ENCODE results near the gene TPM2.

DNA sequence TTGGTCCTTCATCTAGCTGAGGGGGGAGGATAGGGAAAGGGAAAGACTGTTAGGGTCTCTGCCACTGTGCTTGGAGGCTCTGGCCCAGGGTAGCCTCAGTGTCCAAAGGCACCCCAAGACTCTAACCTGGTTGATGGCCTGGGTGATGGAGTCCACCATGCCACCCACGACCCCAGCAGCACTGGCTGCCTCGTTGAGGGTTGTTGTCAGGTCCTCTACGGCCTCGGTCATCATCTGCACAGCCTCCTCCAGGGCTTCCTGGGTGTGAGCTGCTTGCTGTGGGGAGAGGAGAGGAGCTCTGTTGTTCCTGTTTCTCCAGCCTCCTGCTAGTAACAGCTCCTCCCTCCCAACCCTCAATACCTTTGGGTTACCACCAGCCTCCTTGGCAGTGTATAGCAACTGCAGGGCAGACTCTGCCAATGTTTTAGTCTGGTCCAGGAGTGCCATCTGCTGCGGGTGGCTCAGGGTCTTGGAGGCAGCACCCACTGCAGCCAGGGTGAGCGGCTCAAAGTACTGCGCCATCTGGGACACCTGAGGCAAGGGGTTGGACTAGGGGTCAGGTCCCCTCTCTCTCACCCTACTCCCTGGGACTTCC, 16.2 kb upstream of the TPM2 start:
- TF ChIP-seq, protein P1, sequence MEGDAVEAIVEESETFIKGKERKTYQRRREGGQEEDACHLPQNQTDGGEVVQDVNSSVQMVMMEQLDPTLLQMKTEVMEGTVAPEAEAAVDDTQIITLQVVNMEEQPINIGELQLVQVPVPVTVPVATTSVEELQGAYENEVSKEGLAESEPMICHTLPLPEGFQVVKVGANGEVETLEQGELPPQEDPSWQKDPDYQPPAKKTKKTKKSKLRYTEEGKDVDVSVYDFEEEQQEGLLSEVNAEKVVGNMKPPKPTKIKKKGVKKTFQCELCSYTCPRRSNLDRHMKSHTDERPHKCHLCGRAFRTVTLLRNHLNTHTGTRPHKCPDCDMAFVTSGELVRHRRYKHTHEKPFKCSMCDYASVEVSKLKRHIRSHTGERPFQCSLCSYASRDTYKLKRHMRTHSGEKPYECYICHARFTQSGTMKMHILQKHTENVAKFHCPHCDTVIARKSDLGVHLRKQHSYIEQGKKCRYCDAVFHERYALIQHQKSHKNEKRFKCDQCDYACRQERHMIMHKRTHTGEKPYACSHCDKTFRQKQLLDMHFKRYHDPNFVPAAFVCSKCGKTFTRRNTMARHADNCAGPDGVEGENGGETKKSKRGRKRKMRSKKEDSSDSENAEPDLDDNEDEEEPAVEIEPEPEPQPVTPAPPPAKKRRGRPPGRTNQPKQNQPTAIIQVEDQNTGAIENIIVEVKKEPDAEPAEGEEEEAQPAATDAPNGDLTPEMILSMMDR (IDR thresholded peaks at IDR 0.05): no peak
- TF ChIP-seq POLR2A (IDR thresholded peaks at IDR 0.05): no peak
